GM10847 (cell line): ENCODE data around the gene TBXT.

Experiments
- POLR2A ChIP-seq: IDR thresholded peaks from 2 replicates; pipeline ENCODE4 v1.6.1; 2011; ENCODE audit not compliant: insufficient read length; ENCODE audit errors: extremely low read depth

The TBXT gene

DNA sequence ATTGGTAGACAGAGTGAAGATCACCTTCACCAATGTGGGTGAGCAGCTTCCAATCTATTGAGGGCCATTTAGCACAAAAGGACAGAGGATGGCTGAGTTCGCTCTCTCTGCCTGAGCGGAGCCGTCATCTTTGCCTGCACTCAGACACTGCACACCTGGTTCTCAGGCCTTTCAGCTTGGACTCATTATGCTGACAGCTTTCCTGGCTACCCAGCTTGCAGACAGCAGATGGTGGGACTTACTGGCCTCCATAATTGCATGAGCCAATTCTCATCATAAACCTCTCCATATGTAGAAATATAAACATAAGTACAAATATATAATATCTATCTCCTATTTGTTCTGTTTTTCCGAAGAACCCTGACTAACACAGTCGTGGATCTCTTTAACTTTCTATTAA lies 13.7 kb downstream of the TBXT start:
- TF ChIP-seq POLR2A: no peak

DNA sequence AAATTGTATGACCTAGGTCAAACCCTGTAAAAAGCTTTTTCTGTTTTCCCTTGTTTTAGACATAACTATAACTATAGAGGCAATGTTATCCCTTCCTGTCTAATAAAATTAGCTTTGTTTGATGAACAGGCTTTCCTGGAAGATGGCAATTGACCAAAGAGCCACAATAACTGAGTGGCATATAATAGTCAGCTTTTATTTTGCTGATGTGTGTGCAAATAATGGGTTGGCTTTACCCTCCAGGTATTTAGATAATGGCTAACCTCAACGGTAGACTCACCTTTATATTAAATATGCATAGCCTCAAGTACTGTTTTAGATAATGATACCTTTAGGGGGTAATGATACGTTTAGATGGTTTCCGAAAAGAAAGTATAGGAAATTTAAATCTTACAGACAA lies 15.0 kb downstream of the TBXT start:
- TF ChIP-seq POLR2A: no peak

DNA sequence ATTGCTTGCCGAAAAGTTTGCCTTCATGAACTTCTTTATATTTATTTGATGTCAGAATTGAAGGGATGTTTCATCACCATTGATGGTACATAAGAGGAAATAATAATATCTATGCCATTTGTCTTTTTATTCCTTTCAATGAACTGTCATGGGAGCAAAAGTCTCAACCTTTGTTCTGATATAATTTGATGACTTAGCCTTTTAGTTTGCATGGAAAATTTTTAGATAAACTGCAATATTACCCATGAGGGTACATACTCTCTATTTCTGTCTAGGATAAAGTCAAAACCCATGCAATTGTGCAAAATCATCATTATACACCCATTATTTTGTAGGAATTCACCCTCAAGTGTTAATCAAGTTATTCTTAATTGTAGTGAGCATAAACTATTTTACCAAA lies 15.9 kb downstream of the TBXT start:
- no peak for TF ChIP-seq POLR2A

- no peak for TF ChIP-seq POLR2A
Measured at GRCh38 chr6:166145751-166146150, 21.9 kb downstream of the TBXT start.

- no peak for TF ChIP-seq POLR2A
Measured at GRCh38 chr6:166143011-166143410, 24.6 kb downstream of the TBXT start.

DNA sequence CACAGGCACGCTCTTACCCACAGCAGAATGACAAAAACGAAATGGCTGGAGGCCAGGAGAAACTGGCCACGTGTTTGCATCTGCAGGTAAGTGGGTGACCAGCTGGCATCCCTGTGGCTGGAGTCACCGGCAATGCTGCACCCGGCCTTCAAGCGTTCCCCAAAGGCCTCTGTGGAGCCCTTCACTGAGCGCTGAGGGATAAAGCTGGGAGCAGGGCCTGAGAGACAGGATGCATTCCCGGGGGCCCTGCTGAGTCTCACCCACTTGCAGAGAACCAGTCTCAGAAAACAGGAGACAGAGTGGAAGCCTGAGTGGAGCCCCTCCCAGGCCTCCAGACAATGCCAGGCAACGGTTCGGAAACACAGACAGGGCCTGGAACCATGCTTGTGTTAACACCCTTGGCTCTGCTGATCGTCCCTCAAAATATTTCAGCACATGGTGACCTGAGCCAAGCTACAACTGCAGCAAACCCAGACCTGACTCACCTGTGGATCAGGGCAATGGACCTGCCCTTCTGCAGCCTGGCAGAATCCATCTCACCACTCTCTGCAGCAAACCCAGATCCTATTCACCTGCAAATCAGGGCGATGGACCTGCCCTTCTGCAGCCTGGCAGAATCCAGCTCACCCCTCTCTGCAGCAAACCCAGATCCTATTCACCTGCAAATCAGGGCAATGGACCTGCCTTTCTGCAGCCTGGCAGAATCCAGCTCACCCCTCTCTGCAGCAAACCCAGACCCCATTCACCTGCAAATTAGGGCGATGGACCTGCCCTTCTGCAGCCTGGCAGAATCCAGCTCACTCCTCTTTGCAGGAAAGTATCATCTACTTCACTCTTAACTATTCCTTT lies 39.8 kb downstream of the TBXT start:
- no peak for TF ChIP-seq POLR2A

- TF ChIP-seq POLR2A: no peak
Measured at GRCh38 chr6:166121726-166122125, 45.9 kb downstream of the TBXT start.

DNA sequence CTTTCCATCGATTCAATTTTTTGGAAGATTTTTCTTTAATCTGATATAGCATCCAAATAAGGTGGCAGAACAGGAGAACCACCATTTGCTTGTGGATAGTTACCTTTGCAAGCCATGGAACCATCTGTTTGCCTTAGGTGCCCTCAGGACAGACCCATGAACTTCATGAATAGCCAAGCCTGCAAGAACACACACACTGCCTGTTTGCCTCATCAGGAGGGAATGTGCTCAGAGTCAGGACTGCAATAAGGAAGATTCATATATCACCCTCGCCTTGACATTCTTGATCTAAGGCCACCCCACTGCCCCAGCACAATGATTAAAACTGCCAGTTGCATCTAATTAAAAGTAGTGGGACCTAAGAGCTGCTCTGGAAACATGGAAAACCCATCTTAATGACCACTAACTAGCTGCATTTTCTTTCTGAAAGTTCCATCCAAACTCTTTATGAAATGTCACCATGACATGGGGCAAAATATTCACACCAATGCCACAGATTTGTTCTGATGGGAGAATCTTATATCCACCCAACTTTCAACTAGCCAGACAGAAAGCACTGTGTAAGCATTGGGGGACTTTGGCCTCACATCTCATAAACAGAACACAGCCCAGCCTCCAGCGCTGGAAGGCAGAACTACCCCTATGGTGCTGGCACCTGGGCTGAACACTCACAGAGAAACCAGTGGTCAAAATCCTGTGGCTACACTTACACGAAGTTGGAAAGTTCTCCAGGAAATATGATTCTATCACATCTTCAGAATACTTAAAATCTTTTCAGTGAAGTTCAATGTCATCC lies 48.3 kb downstream of the TBXT start:
- no peak for TF ChIP-seq POLR2A

- TF ChIP-seq POLR2A: no peak
Measured at GRCh38 chr6:166115609-166116008, 52.0 kb downstream of the TBXT start.

DNA sequence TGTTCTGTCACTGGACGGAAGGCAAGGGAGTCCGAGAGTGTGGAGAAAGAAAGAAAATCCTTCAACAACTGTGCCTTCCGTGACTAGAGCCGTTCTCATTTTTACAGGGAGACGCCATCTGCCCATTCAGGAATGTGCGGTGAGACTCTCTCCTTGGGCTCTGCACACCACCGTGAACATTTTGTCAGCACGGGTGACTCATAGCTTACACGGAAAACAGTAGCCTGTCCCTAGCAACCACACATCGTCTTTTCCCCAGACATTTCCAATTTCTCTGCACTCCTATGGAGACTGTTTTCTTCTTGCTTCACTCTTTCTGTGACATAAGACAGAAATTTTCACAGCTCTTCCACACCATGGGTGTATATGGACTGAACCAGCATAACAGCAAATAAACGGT lies 55.1 kb downstream of the TBXT start:
- no peak for TF ChIP-seq POLR2A

DNA sequence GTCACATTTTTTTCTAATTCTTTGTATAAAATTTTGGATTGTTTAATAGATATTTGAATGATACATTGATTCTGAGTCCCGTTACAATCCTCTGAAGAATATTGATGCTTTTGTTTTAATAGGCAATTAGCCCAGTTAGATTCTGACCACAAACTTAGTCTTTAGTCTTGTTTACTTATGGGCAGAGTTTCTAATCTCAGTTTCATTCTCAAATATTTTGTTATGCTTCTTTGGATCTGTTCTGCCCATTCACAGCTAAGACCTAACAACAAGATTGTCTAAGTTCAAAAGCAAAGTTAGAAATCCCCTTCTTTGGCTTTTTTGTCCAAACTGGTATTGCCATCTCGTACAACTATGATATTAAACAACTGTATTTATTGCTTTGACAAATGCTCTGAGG lies 58.0 kb downstream of the TBXT start:
- TF ChIP-seq POLR2A: no peak
